HG03354 (cell line): ENCODE measurements around the gene NPM3.
"Not testable (repeated sequence)": the region's sequence is repeated elsewhere in the genome, so short reads cannot be mapped to it uniquely, and the experiment has no call there.

Experiments
- ATAC-seq: cut with Tn5 transposase; IDR thresholded peaks from one replicate; pipeline ENCODE4 v1.9.1; 2021; ENCODE audit warnings: mild to moderate bottlenecking; ENCODE audit not compliant: unreplicated experiment, poor library complexity, severe bottlenecking

Gene NPM3

GRCh38 chr10:101812606-101813005, 29.4 kb upstream of the NPM3 start:
- ATAC-seq = no peak

- ATAC-seq = no peak
Observed at GRCh38 chr10:101807158-101807557, 23.9 kb upstream of the NPM3 start.

GRCh38 chr10:101803511-101803910, 20.3 kb upstream of the NPM3 start:
- ATAC-seq = no peak

- no peak for ATAC-seq
Observed at GRCh38 chr10:101797403-101798059, 14.3 kb upstream of the NPM3 start.

GRCh38 chr10:101793526-101793925, 10.3 kb upstream of the NPM3 start:
- ATAC-seq = no peak

- no peak for ATAC-seq
Observed at GRCh38 chr10:101789686-101790085, 6.4 kb upstream of the NPM3 start.

- not testable (repeated sequence) for ATAC-seq
Observed at GRCh38 chr10:101789231-101789630, 6.0 kb upstream of the NPM3 start.

- ATAC-seq = no peak
Observed at GRCh38 chr10:101785801-101786200, 2.6 kb upstream of the NPM3 start.

GRCh38 chr10:101784558-101784957, 1.3 kb upstream of the NPM3 start:
- ATAC-seq = no peak

- no peak for ATAC-seq
Observed at GRCh38 chr10:101783736-101784118, 481 bp upstream of the NPM3 start.

- ATAC-seq = no peak
Observed at GRCh38 chr10:101781984-101782810, 1.0 kb downstream of the NPM3 start.

GRCh38 chr10:101781655-101781983, 1.6 kb downstream of the NPM3 start:
- no peak for ATAC-seq

GRCh38 chr10:101780818-101781654, 2.2 kb downstream of the NPM3 start:
- ATAC-seq = peak; percentile 44

- no peak for ATAC-seq
Observed at GRCh38 chr10:101780187-101780817, 2.9 kb downstream of the NPM3 start.

GRCh38 chr10:101779544-101780186, 3.6 kb downstream of the NPM3 start:
- ATAC-seq = peak; percentile 49

- no peak for ATAC-seq
Observed at GRCh38 chr10:101778781-101779543, 4.3 kb downstream of the NPM3 start.

GRCh38 chr10:101778151-101778780, 5.0 kb downstream of the NPM3 start:
- no peak for ATAC-seq

GRCh38 chr10:101777619-101778145, 5.6 kb downstream of the NPM3 start:
- no peak for ATAC-seq
